ENCODE results near the gene FSTL4. TPM values are rescaled to one million over a fixed set of nuclear protein-coding genes. Genes with fewer than 3 reads are reported as not detected.

FSTL4 gene
- total and polyA plus RNA-seq, 2 donors (not counting 1 experiment from before 2014, with no cell fraction given), result 0.31 to 6.7 TPM

DNA sequence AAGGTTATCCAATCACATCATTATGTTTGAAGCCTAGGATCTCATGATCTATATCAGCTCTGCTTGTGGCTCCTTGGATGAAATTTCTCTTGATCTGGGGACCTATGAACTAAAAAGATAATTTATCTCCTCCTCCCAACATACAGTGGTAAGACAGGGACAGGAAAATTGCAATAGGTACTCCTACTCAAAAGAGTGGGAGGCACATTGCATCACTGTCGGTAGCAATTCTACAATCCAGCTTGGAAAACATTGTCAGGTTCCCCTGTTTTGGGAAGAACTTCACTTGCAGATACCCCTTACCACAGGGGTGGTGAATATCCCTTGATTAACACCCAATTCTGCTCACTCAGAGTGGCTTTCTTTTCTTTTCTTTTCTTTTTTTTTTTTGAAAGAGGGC, 452.8 kb downstream of the FSTL4 start:
- Mint-ChIP-seq H3K4me1 (no peaks in the 10 kb centered on the region), H3K27ac (no peak overlapping the region), H3K4me3 (no peak overlapping the region), H3K27me3 (peaks cover 4% of the 10 kb centered on the region), H3K9me3 (ENCODE audit: insufficient read depth) (no peaks in the 10 kb centered on the region)
- DNase-seq (no peak), ATAC-seq (ENCODE audit: low read depth) (no peak)
- Histone ChIP-seq H3K79me2 (ENCODE audit: control insufficient read depth, insufficient read depth, low read length) (no peaks in the 10 kb centered on the region), H3K9me3 (ENCODE audit: control extremely low read depth in 1 of 3, control insufficient read depth in 2 of 3, insufficient read depth in 1 of 3, low read length in 2 of 3) (no peaks in the 10 kb centered on the region), H3K27ac (ENCODE audit: low read length in 2 of 2) (no peak overlapping the region), H2AFZ (ENCODE audit: insufficient read depth, low read depth, low read length, poor library complexity, severe bottlenecking) (no peak overlapping the region), H3K9ac (ENCODE audit: low read length) (no peak overlapping the region), H3K4me2 (replicated peaks; ENCODE audit: low read depth, low read length, poor library complexity, severe bottlenecking) (no peak overlapping the region), H4K20me1 (ENCODE audit: control insufficient read depth, insufficient read depth, low read length, poor library complexity, severe bottlenecking) (no peaks in the 10 kb centered on the region), H3K36me3 (replicated peaks in 1 of 2; ENCODE audit: control extremely low read depth in 1 of 2, control insufficient read depth in 1 of 2, extremely low read depth in 1 of 2, insufficient read depth in 2 of 2, low read length in 1 of 2) (no peaks in the 10 kb centered on the region), H3K4me1 (ENCODE audit: control insufficient read depth in 2 of 2, insufficient read depth in 2 of 2, low read length in 2 of 2) (no peaks in the 10 kb centered on the region), H3K4me3 (ENCODE audit: control extremely low read depth in 1 of 5, extremely low read depth in 1 of 5, insufficient read depth in 1 of 5, low read depth in 2 of 5, low read length in 4 of 5) (no peak overlapping the region), H3K27me3 (replicated peaks in 1 of 4; ENCODE audit: control extremely low read depth in 1 of 4, control insufficient read depth in 3 of 4, insufficient read depth in 4 of 4, low read length in 3 of 4) (no peaks in the 10 kb centered on the region)
- WGBS (ENCODE audit: insufficient coverage), result 100% methylated on average over 1 of the region's 1 CpG
- TF ChIP-seq EZH2 (IDR thresholded peaks at IDR 0.05; ENCODE audit: borderline replicate concordance, insufficient read depth, low read depth, low read length, poor library complexity, severe bottlenecking), result no peak
- no peak for TF ChIP-seq CTCF (IDR thresholded peaks at IDR 0.05)
- POLR2A ChIA-PET, result no interaction called here
- intact Hi-C loops (cut with micrococcal nuclease), result no loop called here
- CTCF ChIA-PET, result interaction anchor here (0.6 kb wide), 1 partner anchor 446 kb away, joined by 4 read pairs; no protein-coding TSS in a partner anchor

DNA sequence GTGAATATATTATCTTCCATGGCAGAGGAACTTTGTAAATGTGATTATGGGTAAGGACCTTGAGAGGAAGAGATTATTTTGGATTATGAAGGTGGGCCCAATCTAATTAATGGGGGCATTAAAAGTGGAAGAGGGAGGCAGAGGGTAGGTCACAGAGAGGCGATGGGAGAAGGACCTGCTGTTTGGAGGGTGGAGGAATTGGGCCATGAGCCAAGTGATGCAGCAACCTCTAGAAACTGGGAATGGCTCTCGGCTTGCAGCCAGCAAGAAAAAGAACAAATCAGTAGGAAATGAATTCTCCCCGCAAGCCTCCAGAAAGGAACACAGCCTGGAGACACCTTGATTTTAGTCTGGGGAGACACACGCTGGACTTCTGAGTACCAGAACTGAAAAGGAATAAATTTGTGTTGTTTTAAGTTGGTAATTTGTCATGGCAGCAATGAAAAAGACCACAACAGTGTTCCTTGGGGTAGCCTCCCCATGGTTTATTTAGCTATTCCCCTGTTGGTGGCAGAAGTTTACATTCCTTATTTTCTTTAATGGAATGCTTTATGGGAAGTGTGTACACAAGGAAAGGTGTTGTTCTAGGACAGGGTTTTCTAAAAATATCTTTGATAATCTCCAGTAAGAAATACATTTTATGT, 456.9 kb downstream of the FSTL4 start:
- no peaks in the 10 kb centered on the region for H3K4me1 Mint-ChIP-seq
- no peak for DNase-seq
- H2AFZ ChIP-seq (ENCODE audit: insufficient read depth, low read depth, low read length, poor library complexity, severe bottlenecking), result no peak overlapping the region
- H3K36me3 ChIP-seq (replicated peaks in 1 of 2; ENCODE audit: control extremely low read depth in 1 of 2, control insufficient read depth in 1 of 2, extremely low read depth in 1 of 2, insufficient read depth in 2 of 2, low read length in 1 of 2), result no peaks in the 10 kb centered on the region
- no peaks in the 10 kb centered on the region for H4K20me1 ChIP-seq (ENCODE audit: control insufficient read depth, insufficient read depth, low read length, poor library complexity, severe bottlenecking)
- no peak overlapping the region for H3K27ac ChIP-seq (ENCODE audit: low read length in 2 of 2)
- H3K4me2 ChIP-seq (replicated peaks; ENCODE audit: low read depth, low read length, poor library complexity, severe bottlenecking), result no peak overlapping the region
- ATAC-seq (ENCODE audit: low read depth), result no peak
- H3K9ac ChIP-seq (ENCODE audit: low read length), result no peak overlapping the region
- POLR2A ChIA-PET, result no interaction called here
- H3K79me2 ChIP-seq (ENCODE audit: control insufficient read depth, insufficient read depth, low read length), result no peaks in the 10 kb centered on the region
- H3K27me3 ChIP-seq (replicated peaks in 1 of 4; ENCODE audit: control extremely low read depth in 1 of 4, control insufficient read depth in 3 of 4, insufficient read depth in 4 of 4, low read length in 3 of 4), result no peaks in the 10 kb centered on the region
- CTCF ChIA-PET, result interaction anchor here (0.6 kb wide), 1 partner anchor 56 kb away, joined by 3 read pairs; no protein-coding TSS in a partner anchor
- TF ChIP-seq EZH2 (IDR thresholded peaks at IDR 0.05; ENCODE audit: borderline replicate concordance, insufficient read depth, low read depth, low read length, poor library complexity, severe bottlenecking) (no peak), CTCF (IDR thresholded peaks at IDR 0.05) (no peak)
- H3K4me3 ChIP-seq (ENCODE audit: control extremely low read depth in 1 of 5, extremely low read depth in 1 of 5, insufficient read depth in 1 of 5, low read depth in 2 of 5, low read length in 4 of 5), result no peak overlapping the region
- H3K4me3 Mint-ChIP-seq, result no peak overlapping the region
- no peaks in the 10 kb centered on the region for H3K27me3 Mint-ChIP-seq
- intact Hi-C loops (cut with micrococcal nuclease), result no loop called here
- WGBS (ENCODE audit: insufficient coverage), result 88% methylated on average over 4 of the region's 4 CpGs
- no peaks in the 10 kb centered on the region for H3K9me3 ChIP-seq (ENCODE audit: control extremely low read depth in 1 of 3, control insufficient read depth in 2 of 3, insufficient read depth in 1 of 3, low read length in 2 of 3)
- H3K27ac Mint-ChIP-seq, result no peak overlapping the region
- no peaks in the 10 kb centered on the region for H3K4me1 ChIP-seq (ENCODE audit: control insufficient read depth in 2 of 2, insufficient read depth in 2 of 2, low read length in 2 of 2)
- H3K9me3 Mint-ChIP-seq (ENCODE audit: insufficient read depth), result no peaks in the 10 kb centered on the region

Data from B cell (primary cell).